Left renal pelvis (tissue), 4 donors: ENCODE measurements around the gene FTO. TPM values are rescaled to one million over a fixed set of nuclear protein-coding genes. Genes with fewer than 3 reads are reported as not detected.
A peak's percentile ranks its signal among the peaks of the same experiment; 100 is the strongest.

Experiments
- DNase-seq, 4 donors: peaks; one replicate each; pipeline ENCODE4 v3.0.0-alpha.2; 2013; ENCODE audit warnings: low read depth in 4 of 4, low spot score in 3 of 4
- polyA plus RNA-seq, 4 donors: library from polyadenylated mRNA; unstranded; fragments of 120-200 nt; gene quantifications; one replicate each; pipeline ENCODE4 v1.2.1, GENCODE V29; 2013; ENCODE audit not compliant: insufficient read length in 4 of 4

Gene FTO
- polyA plus RNA-seq, 4 donors = 84.1 to 104 (median 96.4) TPM

DNA sequence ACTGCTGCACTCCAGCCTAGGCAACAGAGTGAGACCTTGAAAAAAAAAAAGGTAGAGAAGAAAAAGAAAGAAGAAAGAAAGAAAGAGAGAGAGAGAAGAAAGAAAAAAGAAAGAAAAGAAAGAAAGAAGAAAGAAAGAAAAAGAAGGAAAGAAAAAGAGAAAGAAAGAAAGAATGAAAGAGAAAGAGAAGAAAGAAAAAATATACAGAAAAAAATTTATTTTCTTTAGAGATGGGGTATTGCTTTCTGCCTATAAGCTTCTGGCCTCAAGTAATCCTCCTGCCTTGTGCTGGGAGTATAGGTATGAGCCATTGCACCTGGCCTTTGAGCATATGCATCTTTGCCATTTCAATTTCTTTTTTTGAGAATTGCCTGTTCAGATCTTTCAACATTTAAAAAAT, 425.9 kb downstream of the FTO start:
- no peak for DNase-seq

GRCh38 chr16:54135361-54136275, 431.7 kb downstream of the FTO start:
- DNase-seq = no peak

- DNase-seq = no peak
Observed at GRCh38 chr16:54136276-54136625, 432.3 kb downstream of the FTO start.

DNA sequence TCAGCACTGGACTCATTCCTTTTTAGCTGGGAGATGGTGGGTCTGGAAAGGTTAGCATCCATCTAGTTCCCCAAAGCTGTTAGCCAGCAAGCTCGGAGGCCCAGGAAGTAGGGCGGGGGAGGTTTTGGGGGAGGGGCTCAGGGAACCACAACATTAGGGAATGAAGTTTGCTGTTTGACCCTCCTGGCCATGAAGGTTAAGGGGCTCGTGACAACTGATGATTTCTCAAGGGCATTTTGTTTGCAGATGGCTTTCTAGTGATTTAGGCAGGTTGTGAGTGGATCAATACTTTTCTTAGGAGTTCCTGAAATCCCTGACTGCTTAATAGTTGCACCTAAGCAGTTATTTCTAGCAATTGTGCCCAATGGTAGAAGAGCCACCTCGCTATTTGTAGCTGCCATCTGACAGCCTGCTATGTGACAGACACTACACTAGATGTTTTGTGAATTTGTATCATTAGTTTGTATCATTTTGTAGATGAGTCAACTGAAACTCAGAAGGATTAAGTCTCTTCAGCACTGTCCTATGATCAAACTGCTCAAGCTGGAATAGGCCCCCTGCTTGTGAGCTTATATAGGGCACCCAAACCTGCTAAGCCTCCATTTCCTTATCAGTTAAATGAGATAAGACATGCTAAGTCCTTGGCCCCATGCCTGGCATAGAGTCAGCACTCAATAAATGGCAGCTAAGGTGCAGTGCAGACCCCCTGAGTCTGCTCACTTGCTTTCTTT, 436.3 kb downstream of the FTO start:
- no peak for DNase-seq

DNA sequence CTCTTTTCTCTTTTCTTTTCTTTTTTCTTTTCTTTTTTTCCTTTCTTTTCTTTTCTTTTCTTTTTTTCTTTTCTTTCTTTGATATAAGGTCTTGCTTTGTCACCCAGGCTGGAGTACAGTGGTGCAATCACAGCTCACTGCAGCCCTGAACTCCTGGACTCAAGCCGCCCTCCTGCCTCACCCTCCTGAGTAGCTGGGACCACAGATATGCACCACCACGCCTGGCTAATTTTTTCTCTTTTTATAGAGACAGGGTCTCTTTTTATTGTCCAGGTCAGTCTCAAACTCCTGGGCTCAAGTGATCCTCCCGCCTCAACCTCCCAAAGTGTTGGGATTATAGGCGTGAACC, 436.8 kb downstream of the FTO start:
- DNase-seq = no peak

DNA sequence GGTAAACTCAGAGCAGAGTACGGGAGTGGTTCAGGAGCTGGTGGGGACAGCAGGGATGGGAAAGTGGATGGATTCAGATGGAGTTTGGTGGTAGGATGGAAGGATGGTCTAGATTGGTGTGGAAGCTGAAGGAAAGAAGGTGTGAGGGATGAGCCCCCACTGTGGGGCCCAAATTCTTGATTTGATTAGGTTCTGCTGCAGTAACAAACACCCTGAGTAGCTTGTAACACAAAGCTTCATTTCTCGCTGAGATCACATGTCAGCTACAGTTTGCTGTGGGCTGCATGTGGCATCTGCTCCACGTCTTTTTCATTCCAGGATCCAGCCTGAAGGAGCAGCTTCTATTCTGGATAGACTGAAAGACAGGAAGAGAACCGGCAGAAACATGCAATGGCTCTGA, 438.8 kb downstream of the FTO start:
- DNase-seq = no peak

DNA sequence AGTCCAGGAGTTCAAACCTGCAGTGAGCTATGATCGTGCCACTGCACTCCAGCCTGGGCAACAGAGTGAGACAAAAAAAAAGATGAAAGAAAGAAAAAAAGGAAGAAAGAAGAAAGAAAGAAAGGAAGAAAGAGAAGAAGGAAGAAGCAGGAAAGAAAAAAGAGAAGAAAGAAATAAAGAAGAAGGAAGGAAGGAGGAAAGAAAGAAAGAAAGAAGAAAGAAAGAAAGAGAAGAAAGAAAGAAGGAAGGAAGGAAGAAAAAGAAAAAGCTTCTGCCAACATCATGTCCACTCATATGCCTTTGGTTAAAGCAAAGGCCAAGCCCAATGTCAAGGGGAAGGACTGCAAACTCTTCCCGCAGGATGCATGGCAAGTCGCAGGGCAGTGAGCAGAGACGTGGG, 439.5 kb downstream of the FTO start:
- DNase-seq = no peak

- DNase-seq = peak; percentile 8 to 32 (median 19)
Observed at GRCh38 chr16:54143934-54144571, 440.1 kb downstream of the FTO start.

- peak in 1 of 4 donors; percentile 4 for DNase-seq
Observed at GRCh38 chr16:54144572-54144947, 440.6 kb downstream of the FTO start.

GRCh38 chr16:54145881-54146280, 441.9 kb downstream of the FTO start:
- DNase-seq = no peak

DNA sequence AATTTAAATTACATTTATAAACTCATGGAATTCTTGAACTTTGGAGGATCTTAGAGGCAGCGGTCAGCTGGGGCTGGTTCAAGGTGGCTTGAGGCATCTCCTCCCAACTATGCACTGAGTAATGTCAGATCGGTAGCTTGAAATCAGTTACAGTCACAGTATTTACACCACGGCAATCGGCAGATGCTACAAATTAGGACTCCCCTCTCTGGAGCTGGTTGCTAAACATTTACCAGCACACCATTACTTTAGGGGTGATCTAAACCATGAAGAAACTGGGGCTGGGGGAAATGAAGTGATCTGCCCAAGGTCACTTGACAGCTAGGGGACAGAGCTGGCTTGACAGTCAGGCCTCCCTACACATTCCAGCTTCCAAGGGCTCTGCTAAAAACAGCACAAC, 445.0 kb downstream of the FTO start:
- no peak for DNase-seq

DNA sequence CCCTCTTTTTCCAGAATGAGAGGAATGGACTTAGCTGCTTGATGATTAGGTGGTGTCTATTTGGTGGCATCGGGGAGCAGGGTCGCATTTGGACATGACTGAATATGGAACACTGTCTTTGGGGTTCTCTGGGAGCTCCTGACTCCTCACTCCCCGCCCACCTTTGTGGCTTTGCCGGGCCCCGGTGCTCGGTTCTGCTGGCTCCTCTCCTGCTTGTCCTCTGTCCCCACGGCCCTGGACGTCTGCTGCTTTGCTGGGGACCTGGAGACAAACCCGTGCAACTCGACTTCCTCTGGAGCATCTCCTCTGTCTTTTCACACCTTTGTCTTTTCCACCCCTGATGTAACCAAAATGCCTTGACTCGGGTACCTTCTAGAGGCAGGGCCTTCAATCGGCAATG, 446.9 kb downstream of the FTO start:
- no peak for DNase-seq

DNA sequence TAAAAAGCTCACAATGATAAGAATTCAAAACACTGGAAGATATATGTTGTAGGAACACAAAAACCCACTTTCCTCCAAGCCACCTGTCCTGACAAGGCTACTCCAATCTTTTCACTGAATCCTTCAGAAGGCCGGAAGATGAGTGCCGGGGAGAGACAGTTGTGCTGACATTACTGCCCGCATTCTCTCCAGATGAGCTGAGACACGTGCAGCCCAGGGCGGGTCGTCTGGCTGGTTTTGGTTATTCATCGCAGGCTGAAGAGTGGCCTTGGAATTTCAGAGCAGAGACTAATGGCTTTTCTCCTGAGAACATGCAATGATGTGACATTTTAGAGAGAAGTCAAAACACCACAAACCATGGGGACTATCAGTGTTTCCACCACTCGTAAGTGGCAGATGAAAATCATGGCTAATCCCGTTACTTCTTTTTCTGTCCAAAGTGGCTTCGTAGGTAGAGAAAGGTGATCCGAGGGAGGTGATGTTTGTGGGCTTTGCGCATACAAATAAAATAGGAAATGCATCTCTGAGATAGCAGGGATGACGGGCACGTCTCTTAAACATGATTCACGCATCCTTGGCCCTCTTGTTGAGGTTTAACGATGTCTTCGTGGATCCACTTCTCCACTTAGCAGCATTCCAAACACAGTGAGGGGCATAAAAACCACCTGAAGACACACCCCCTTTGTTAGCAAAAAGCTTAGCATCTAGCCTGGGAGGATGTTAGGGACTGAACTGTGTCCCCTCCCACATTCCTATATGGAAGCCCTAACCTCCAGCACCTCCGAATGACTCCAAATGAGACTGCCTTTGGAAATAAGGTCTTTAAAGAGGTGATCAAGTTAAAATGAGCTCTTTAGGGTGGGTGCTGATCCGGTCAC, 448.6 kb downstream of the FTO start:
- no peak for DNase-seq

DNA sequence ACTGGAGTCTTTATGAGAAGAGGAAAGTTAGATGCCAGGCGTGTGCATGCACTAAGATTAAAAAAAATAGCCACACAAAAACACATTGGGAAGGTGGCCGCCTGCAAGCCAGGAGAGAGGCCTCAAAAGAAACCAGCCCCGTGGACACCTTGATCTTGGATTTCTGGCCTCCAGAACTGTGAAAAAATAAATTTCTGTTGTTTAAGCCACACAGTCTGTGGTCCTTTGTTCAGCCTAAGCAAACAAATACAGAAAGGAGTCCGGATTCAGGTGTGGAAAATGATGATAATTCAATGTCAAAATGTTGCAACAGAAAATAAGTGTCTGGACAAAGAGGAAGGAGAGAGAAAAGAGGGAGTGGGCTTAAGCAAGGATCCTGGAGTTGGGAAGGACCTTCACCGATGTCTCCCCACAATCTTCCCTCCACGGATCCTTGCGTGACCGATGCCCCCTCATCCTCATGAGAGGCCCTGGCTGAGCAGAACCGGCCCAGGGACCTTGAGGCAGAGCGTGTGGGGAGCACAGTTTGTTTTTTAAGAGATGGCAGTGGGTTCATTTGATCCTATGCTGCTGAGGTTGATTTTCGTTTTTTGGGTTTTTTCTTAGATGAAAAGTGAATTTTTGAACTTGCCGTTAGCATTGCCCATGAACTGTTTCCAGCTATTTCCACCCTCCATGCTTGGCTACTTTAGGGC, 449.4 kb downstream of the FTO start:
- no peak for DNase-seq

GRCh38 chr16:54156349-54156748, 452.4 kb downstream of the FTO start:
- DNase-seq = no peak

- DNase-seq = no peak
Observed at GRCh38 chr16:54158986-54159385, 455.0 kb downstream of the FTO start.

- no peak for DNase-seq
Observed at GRCh38 chr16:54159490-54160080, 455.6 kb downstream of the FTO start.

- DNase-seq = no peak
Observed at GRCh38 chr16:54160252-54160860, 456.4 kb downstream of the FTO start.
